ENCODE results near the gene CHST7.

CHST7 gene

GRCh38 chrX:46610070-46610658 lies 36.6 kb downstream of the CHST7 start:
- DNase-seq: no peak

- no peak for DNase-seq
Observed at GRCh38 chrX:46611658-46612362, 38.2 kb downstream of the CHST7 start.

- no peak for DNase-seq
Observed at GRCh38 chrX:46617906-46618305, 44.3 kb downstream of the CHST7 start.

- no peak for DNase-seq
Observed at GRCh38 chrX:46618947-46619346, 45.4 kb downstream of the CHST7 start.

- no peak for DNase-seq
Observed at GRCh38 chrX:46620505-46620904, 46.9 kb downstream of the CHST7 start.

GRCh38 chrX:46621572-46621971 lies 48.0 kb downstream of the CHST7 start:
- no peak for DNase-seq

GRCh38 chrX:46624090-46624786 lies 50.7 kb downstream of the CHST7 start:
- DNase-seq: no peak

- no peak for DNase-seq
Observed at GRCh38 chrX:46626566-46626965, 53.0 kb downstream of the CHST7 start.

- no peak for DNase-seq
Observed at GRCh38 chrX:46627062-46627461, 53.5 kb downstream of the CHST7 start.

- no peak for DNase-seq
Observed at GRCh38 chrX:46627711-46628419, 54.3 kb downstream of the CHST7 start.

GRCh38 chrX:46628460-46629371 lies 55.2 kb downstream of the CHST7 start:
- no peak for DNase-seq

GRCh38 chrX:46630141-46630540 lies 56.6 kb downstream of the CHST7 start:
- DNase-seq: no peak

- no peak for DNase-seq
Observed at GRCh38 chrX:46634577-46634976, 61.0 kb downstream of the CHST7 start.

- DNase-seq: no peak
Observed at GRCh38 chrX:46635186-46635585, 61.6 kb downstream of the CHST7 start.

GRCh38 chrX:46636223-46636622 lies 62.7 kb downstream of the CHST7 start:
- no peak for DNase-seq

GRCh38 chrX:46637938-46638337 lies 64.4 kb downstream of the CHST7 start:
- no peak for DNase-seq

GRCh38 chrX:46642145-46642544 lies 68.6 kb downstream of the CHST7 start:
- DNase-seq: no peak

GRCh38 chrX:46643636-46644035 lies 70.1 kb downstream of the CHST7 start:
- no peak for DNase-seq

GRCh38 chrX:46645614-46646013 lies 72.0 kb downstream of the CHST7 start:
- no peak for DNase-seq

GRCh38 chrX:46647251-46647650 lies 73.7 kb downstream of the CHST7 start:
- no peak for DNase-seq
